ENCODE data around the gene TXNDC2.

Gene TXNDC2

GRCh38 chr18:9845256-9845655 is 40.5 kb upstream of the TXNDC2 start:
- in situ Hi-C loops (cut with MboI; ENCODE audit: low sequenced_read_pairs, unreplicated experiment) = no loop called here
- no peak for TF ChIP-seq CTCF (IDR thresholded peaks at IDR 0.05; ENCODE audit: borderline replicate concordance, control extremely low read depth, extremely low read depth, insufficient read depth, missing control alignments)

GRCh38 chr18:9846162-9846925 is 39.4 kb upstream of the TXNDC2 start:
- in situ Hi-C loops (cut with MboI; ENCODE audit: low sequenced_read_pairs, unreplicated experiment) = no loop called here
- no peak for TF ChIP-seq CTCF (IDR thresholded peaks at IDR 0.05; ENCODE audit: borderline replicate concordance, control extremely low read depth, extremely low read depth, insufficient read depth, missing control alignments)
- DNase-seq (ENCODE audit: low spot score) = no peak

More at GRCh38 chr18:9845256-9845655, 40.5 kb upstream of the TXNDC2 start:
- DNase-seq (ENCODE audit: low spot score) = no peak

GRCh38 chr18:9848170-9848879 is 37.4 kb upstream of the TXNDC2 start:
- in situ Hi-C loops (cut with MboI; ENCODE audit: low sequenced_read_pairs, unreplicated experiment) = no loop called here
- DNase-seq (ENCODE audit: low spot score) = no peak

GRCh38 chr18:9849407-9850283 is 36.1 kb upstream of the TXNDC2 start:
- in situ Hi-C loops (cut with MboI; ENCODE audit: low sequenced_read_pairs, unreplicated experiment) = loop anchor here (25.0 kb wide), 1 partner anchor 113 kb away; no protein-coding TSS in a partner anchor
- DNase-seq (ENCODE audit: low spot score) = no peak
- TF ChIP-seq CTCF (IDR thresholded peaks at IDR 0.05; ENCODE audit: borderline replicate concordance, control extremely low read depth, extremely low read depth, insufficient read depth, missing control alignments) = no peak

More at GRCh38 chr18:9848170-9848879, 37.4 kb upstream of the TXNDC2 start:
- no peak for TF ChIP-seq CTCF (IDR thresholded peaks at IDR 0.05; ENCODE audit: borderline replicate concordance, control extremely low read depth, extremely low read depth, insufficient read depth, missing control alignments)

GRCh38 chr18:9850309-9850708 is 35.5 kb upstream of the TXNDC2 start:
- DNase-seq (ENCODE audit: low spot score) = no peak
- no peak for TF ChIP-seq CTCF (IDR thresholded peaks at IDR 0.05; ENCODE audit: borderline replicate concordance, control extremely low read depth, extremely low read depth, insufficient read depth, missing control alignments)
- in situ Hi-C loops (cut with MboI; ENCODE audit: low sequenced_read_pairs, unreplicated experiment) = loop anchor here (25.0 kb wide), 1 partner anchor 112 kb away; no protein-coding TSS in a partner anchor

- TF ChIP-seq CTCF (IDR thresholded peaks at IDR 0.05; ENCODE audit: borderline replicate concordance, control extremely low read depth, extremely low read depth, insufficient read depth, missing control alignments) = no peak
- in situ Hi-C loops (cut with MboI; ENCODE audit: low sequenced_read_pairs, unreplicated experiment) = loop anchor here (25.0 kb wide), 1 partner anchor 111 kb away; no protein-coding TSS in a partner anchor
- DNase-seq (ENCODE audit: low spot score) = no peak
Observed at GRCh38 chr18:9851511-9851910, 34.3 kb upstream of the TXNDC2 start.

All from GM13976 (cell line).